HG03520 (cell line): ENCODE results near the gene PLA1A.
A peak's percentile ranks its signal among the peaks of the same experiment; 100 is the strongest.
"Not testable (repeated sequence)": the region's sequence is repeated elsewhere in the genome, so short reads cannot be mapped to it uniquely, and the experiment has no call there.

ENCODE experiments used
- ATAC-seq: cut with Tn5 transposase; IDR thresholded peaks from one replicate; pipeline ENCODE4 v1.9.1; 2021; ENCODE audit warnings: mild to moderate bottlenecking, moderate library complexity; ENCODE audit not compliant: unreplicated experiment

PLA1A gene

GRCh38 chr3:119660474-119661440 lies 63.1 kb downstream of the PLA1A start, which contains the start of gene POPDC2:
Gene POPDC2, minus strand, starts transcription at chr3:119660589. Its CDS starts 166 bp downstream, at chr3:119660423.
- no peak for ATAC-seq

- no peak for ATAC-seq
Observed at GRCh38 chr3:119662604-119663373, 65.1 kb downstream of the PLA1A start.

- no peak for ATAC-seq
Observed at GRCh38 chr3:119663885-119664284, 66.2 kb downstream of the PLA1A start.

GRCh38 chr3:119664370-119664769 lies 66.7 kb downstream of the PLA1A start:
- no peak for ATAC-seq

- no peak for ATAC-seq
Observed at GRCh38 chr3:119664850-119665379, 67.2 kb downstream of the PLA1A start.

GRCh38 chr3:119665954-119666559 lies 68.4 kb downstream of the PLA1A start:
- no peak for ATAC-seq

GRCh38 chr3:119669906-119670570 lies 72.4 kb downstream of the PLA1A start:
- ATAC-seq = no peak

GRCh38 chr3:119672776-119673175 lies 75.1 kb downstream of the PLA1A start:
- ATAC-seq = no peak

GRCh38 chr3:119673875-119674274 lies 76.2 kb downstream of the PLA1A start:
- no peak for ATAC-seq

GRCh38 chr3:119675188-119675874 lies 77.6 kb downstream of the PLA1A start:
- ATAC-seq = no peak

- no peak for ATAC-seq
Observed at GRCh38 chr3:119676020-119676419, 78.3 kb downstream of the PLA1A start.

GRCh38 chr3:119676771-119677640 lies 79.3 kb downstream of the PLA1A start, which contains the start of gene COX17:
Gene COX17, minus strand, starts transcription at chr3:119677406. Its CDS starts 96 bp downstream, at chr3:119677310.
- ATAC-seq = peak; percentile 86

- ATAC-seq = no peak
Observed at GRCh38 chr3:119677641-119677934, 79.9 kb downstream of the PLA1A start.

GRCh38 chr3:119678209-119678608 lies 80.5 kb downstream of the PLA1A start:
- ATAC-seq = not testable (repeated sequence)
